ENCODE measurements around the gene DMRTB1.

DMRTB1 gene

DNA sequence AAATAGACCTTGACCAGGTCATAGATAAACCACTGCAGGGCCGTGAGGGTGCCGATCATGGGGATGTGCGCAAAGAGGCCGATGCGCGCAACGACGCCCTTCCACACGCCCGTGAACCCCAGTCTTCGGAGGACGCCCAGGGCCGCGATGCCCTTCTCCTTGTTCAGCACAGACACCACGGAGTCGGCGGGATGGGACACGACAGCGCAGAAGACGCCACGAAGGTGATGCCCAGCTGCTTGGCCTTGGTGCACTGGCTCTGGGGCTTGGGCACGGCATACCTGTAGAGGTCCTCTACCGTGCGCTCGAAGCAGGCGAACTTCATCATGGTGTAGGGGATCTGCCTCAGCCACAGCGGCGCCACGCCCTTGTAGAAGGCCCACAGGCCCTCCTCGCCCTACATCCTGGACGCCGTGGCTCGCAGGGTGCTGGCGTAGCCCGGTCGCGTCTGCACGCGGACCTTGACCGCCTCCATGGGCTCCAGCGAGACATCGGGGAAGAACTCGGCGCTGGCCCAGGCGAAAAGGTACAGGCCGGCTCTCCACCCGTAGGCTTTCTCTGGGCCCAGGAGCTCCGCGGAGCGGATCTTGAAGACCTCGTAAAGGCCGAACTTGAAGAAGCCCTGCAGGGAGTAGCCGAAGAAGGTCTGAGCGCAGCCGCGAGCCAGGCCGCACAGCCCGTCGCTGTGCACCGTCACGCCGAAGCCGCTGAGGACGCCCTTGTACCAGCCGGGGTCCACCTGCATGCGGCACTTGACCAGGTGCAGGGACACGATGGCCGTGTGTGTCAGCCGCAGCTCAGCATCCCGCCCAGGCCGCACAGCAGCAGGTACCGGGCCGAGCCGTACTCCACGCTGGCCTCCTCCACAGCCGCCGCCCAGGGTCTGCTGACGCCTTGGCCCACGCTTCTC lies 20.5 kb upstream of the DMRTB1 start:
- no peak for DNase-seq

- DNase-seq, result no peak
These were observed 19.6 kb upstream of the DMRTB1 start for GRCh38 chr1:53439337-53440207.

- no peak for DNase-seq
These were observed 18.6 kb upstream of the DMRTB1 start for GRCh38 chr1:53440633-53441032.

- no peak for DNase-seq
These were observed 16.9 kb upstream of the DMRTB1 start for GRCh38 chr1:53442299-53442698.

DNA sequence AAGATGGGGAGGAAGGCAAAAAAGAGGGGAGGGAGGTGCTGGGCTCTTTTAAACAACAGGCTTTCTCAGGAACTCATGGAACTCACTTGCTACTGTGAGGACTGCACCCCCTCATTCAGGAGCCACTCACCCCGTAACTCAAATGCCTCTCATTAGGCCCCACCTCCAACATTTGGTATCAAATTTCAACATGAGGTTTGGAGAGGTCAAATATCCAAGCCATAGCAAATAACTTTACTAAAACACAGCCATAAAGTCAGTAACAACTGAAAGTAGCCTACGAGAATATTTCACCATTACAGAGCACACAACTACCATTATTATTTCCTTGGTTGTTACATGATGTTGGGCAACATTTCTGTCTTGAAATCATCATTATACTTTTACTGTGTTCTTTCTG lies 13.1 kb upstream of the DMRTB1 start:
- no peak for DNase-seq

GRCh38 chr1:53447413-53447812 lies 11.8 kb upstream of the DMRTB1 start:
- no peak for DNase-seq

DNA sequence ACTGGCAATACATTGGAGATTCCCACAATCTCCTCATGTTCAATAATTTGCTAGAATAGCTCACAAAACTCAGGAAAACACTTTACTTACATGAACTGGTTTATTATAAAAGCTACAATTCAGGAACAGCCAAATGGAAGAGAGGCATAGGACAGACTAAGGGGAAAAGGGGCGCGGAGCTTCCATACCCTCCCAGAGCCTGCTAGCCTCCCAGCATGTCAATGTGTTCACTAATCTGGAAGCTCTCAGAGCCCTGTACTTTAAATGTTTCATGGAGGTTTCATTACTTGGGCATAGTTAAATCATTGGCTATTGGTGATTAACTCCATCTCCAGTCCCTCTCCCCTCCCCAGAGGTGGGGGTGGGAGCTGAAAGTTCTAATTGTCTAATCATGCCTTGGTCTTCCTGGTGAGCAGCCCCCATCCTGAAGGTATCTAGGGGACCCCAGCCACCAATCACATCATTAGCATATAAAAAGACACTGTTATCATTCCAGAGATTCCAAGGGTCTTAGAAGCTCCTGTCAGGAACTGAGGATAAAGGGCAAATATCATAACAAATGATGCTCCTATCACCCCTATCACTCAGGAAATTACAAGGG lies 10.9 kb upstream of the DMRTB1 start:
- no peak for DNase-seq

DNA sequence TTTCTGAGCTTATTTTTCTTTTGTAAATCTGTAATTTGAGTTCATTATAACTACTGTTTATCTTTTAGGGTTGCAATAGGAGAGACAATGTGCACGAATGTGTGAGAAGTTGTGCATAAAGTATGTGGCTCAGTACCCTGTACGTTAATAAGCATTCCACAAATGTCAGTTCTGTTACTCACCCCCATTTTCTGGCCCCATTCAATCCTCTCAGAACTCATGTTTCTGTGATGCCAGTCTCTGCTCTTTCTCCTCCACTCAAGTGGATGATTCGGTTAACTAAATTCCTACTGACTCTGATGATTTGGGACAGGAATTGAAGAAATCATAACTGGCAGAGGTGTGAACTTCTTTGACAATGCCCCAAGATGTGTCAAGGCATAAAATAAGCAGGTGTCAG lies 10.2 kb upstream of the DMRTB1 start:
- no peak for DNase-seq

- DNase-seq, result no peak
These were observed 9.5 kb upstream of the DMRTB1 start for GRCh38 chr1:53449693-53450092.

DNA sequence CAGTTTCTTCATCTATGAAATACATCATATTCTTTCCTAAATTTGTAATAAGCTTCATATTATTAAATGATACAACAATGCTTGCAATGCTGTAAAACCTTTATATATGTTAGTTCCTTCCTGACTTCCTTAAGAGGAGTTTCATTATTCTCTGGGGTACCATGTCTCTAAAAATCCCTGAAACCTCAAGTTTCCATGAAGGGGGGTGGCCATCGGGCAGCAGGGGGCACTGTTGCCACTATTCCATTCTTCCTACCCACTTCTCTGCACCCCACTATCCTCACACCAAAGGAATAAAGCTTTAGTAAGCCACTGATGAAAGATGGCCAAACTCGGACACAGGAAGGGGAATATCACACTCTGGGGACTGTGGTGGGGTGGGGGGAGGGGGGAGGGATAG lies 9.0 kb upstream of the DMRTB1 start:
- DNase-seq, result peak; percentile 4 to 12

DNA sequence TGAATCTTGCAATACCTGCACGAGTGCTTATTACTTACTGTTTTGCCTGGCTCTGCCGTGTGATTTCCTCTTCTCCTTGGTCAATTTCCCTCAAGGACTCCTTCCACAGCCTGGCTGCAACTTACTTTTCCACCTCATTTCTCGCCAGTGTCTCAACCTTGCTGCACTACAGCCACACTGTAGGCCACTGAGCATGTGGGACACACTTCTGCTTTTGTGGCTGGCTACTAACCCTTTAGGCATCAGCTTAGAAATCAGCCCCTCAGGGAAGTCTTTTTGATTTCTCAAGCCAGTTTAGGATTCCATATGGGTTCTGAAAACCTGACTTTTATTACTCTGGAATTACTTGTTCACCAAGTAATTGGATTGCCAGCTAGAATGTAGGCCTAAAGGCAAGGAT lies 5.2 kb upstream of the DMRTB1 start:
- DNase-seq, result no peak

GRCh38 chr1:53455364-53455991 lies 3.7 kb upstream of the DMRTB1 start:
- DNase-seq, result no peak

GRCh38 chr1:53458634-53459033 lies 565 bp upstream of the DMRTB1 start:
- no peak for DNase-seq

DNA sequence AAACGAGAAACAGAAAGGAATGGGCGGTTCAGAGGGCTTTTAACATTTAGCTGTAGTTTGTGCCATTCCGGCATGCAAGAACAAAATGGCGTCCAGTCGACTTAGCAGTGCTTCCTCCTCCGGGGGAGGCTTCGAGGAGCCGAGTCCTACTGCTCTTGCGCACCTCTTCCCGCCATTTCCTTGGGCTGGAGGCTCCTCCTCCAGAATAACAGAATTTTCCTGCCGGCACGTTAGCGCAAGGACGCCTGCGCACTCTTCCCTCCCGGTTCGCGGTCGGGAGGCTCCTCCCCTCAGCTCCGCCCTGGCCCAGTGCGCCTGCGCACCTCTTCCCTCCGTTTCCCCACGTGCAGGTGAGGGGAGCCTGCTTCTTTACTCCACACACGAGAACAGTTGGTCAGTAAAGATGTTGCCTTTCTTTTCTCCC lies 1.0 kb downstream of the DMRTB1 start:
- DNase-seq, result no peak

- DNase-seq, result no peak
These were observed 1.6 kb downstream of the DMRTB1 start for GRCh38 chr1:53460666-53461322.

DNA sequence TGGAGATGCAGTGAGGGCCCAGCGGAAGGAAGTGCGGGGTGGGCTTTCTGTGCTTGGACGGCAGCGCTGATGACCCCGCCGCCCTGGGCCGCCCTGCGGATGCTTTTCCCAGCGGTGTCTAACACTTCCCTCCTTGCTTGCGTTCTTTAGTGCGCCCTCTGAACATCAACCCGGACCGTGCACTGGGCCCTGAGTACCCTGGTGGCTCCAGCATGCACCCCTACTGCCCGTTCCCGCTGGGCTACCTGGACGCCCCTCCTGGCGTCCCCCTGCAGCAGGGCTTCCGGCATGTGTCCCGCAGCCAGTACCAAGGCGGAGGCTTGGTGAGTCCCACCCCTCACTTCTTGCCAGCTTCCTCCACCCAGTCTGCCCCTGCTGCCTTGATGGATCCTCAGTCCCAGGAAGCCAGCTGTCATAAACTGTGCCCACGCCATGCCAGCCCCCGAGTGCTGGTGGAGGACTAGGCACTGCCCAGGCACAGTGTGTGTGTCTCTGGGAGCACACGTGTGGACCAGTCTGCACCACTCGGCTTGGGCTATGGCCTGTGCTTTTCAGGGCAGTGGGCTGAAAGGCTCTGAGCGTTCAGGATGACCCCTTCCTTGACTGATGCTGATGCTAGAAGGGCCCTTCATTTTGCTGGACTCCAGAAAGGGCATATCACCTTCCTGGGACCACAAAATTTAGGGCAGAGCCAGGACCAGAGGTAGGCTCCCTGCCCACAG lies 2.3 kb downstream of the DMRTB1 start:
- no peak for DNase-seq

GRCh38 chr1:53462193-53462592 lies 3.0 kb downstream of the DMRTB1 start:
- DNase-seq, result no peak

- peak in 1 of 2 experiments; percentile 75 for DNase-seq
These were observed 3.7 kb downstream of the DMRTB1 start for GRCh38 chr1:53462769-53463501.

DNA sequence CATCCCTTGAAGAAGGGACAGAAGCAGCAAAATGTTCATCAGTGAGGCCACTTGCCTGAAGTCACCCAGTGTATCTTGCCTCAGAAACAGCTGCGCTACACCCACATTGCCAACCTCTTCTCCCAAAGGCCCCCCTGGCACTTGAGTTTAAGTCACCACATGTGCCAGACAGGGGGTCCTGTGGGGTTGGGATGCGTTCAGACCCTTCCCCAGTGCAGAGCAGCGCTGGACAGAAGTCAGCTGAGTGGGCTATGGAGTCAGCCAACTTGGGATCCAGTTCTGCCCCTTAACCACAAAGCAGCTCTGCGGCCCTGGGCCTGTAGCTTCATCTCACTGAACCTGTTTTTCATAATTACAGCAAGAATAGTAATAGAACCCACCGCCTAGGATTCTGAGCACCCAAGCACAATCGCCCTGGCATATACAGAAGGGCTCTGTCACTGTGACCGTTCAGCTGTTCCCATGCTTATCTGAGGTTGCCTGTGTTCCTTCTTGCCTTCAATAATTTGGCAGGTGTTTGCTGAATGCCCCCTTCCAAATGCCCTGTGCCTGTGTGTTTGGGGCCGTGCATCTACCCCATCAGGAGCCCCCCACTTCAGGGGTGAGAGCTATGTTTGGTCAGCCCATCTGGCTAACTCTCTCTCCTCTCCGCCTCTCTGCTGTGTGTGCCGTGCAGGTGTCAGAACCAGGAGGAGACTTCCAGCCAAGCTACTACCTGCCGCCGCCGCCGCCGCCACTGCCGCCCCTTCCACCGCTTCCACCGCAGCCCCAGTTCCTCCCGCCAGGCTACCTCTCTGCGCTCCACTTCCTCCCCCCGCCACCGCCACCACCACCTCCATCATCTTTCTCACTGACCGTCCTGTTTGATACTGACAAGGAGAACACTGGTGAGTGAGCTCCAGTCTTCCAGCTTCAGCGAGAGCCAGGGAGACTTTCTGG lies 5.0 kb downstream of the DMRTB1 start:
- no peak for DNase-seq
